HG02870 (cell line): Measurements from ENCODE around the gene NT5C3A.
"Not testable (repeated sequence)": the region's sequence is repeated elsewhere in the genome, so short reads cannot be mapped to it uniquely, and the experiment has no call there.

Experiments used
- ATAC-seq: cut with Tn5 transposase; IDR thresholded peaks from one replicate; pipeline ENCODE4 v1.9.1; 2021; ENCODE audit warnings: mild to moderate bottlenecking, moderate library complexity; ENCODE audit not compliant: unreplicated experiment

Gene NT5C3A

DNA sequence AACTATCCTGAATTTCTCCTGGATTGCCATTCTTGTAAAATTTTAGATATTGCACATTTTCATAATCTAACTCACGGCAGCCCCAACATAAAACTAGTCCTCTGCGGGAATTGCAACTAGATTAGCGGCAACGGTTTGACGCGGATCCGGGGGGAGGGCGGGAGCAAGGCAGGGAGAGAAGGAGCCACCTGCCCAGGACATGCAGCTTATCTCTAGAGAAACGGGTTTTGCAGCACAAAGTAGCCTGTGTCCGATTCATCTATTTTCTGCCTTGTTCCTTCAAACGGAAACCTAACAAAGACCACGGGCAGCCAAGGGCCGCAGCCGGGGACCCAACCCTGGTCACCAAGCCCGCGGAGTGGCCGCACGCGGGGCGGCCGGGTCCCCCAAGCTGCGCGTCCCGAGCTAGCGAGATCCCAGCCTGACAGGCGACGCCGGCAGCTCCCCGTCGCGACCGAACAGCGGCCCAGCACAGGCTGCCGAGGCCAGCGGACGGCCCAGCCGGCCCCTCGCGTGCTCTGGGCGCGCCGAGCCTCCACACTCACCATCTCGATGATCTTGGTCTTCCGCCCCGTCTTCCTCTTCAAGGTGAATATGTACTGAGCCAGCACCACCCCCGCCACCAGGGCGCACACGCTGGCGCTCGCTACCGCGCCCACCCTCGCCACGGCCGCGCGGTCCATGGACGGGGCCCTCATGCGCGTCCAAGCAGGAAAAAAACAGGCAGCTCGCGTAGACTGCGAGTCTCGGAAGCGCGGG, at the start of gene NT5C3A:
Gene NT5C3A, minus strand, starts transcription at position 754 of the 759 bp plus-strand sequence. Its CDS starts 71 bp downstream, at position 683.
- peak; percentile 14 for ATAC-seq

DNA sequence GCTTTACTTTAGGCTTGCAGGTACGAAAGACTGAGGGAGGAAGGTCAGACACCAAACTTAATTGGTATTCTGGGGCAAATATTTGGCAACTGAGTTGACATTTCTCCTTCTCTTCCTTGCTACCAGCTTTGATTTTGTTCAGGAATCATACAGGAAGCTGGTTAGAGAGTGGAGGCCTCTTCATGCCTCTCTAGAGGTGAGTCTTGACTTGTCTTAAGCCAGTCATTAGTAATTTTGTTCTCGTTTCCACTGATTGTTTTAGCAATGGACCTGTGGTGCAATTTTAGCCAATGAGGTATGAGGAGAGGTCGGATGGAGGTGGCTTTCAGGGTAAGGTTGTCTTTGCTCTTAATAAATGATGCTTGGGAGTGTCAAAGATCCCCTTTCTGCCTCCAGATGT, 49.0 kb upstream of the NT5C3A start:
- ATAC-seq = no peak

DNA sequence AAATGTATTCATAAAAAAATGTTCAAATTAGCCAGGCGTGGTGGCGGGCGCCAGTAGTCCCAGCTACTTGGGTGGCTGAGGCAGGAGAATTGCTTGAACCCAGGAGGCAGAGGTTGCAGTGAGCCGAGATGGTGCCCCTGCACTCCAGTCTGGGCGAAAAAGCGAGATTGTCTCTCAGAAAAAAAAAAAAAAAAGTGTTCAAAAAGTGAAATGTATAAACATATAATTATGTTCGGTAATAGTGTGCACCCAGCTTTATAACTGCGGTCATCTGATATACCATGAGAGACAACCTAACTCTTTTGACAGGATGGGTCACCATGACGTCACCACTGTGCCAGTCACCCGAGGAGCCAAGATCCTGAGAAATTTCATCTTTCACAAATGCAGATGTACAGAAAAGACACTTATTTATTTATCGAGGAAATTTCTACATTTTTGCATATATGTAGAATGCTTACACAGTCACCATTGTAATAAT, 47.2 kb upstream of the NT5C3A start:
- no peak for ATAC-seq

DNA sequence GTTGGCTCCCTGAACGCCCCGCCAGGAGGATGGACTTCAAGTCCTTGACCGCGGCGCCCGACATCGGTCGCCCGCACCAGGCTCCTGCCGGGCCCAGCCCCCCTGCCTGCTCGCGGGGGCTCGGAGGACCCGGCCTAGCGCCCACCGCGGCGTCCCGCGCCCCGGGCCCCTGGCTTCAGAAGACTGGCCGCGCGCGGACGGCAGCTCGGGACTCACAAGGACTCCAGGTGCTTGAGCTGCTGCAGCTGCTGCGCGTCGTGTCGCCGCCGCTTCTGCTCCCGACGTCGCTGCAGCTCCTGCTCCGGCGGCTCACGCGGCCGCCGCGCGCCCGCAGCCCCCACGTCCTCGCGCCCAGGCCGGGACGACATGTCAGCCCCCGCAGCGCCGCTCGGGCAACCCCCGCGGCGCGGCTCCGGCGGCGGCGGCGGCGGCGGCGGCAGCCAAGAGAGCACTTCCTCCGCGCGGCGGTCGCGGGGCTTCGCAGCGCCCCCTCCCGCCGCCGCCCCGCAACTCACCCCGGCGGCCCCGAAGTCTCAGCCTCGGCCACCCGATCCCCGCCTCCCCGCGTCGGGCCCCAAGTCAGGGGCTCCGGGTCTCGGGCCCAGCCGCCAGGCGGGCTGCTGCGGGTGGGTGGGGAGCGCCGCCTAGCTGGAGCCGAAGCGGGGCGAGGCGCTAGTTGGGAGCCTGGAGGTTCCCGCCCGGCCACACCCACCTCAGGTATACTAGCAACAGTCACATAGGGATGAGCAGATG, 46.6 kb upstream of the NT5C3A start, which contains the start of gene RP9:
Gene RP9, minus strand, starts transcription at position 400 of the 753 bp plus-strand sequence. Its CDS starts 32 bp downstream, at position 368.
- peak; percentile 76 for ATAC-seq

DNA sequence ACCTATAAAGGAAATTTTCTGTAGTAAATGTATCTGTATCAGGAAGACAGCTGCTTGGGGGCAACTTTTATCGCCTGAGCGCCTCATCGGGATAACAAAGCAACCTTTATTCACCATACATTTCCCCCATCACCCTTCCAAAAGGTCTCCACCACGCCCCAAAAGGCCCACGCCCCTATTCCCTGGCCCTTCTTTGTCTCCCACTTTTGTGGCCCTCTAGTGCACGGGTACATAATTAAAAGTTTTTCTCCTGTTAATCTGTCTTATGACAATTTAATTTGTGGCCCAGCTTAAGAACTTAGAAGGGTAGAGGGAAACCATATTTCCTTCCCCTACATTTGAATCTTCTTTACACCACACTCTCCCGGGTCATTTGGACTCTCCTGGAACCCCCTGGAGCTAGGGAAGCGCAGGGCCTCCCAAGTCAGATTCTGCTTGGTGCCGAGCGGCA, 46.0 kb upstream of the NT5C3A start:
- peak; percentile 19 for ATAC-seq

DNA sequence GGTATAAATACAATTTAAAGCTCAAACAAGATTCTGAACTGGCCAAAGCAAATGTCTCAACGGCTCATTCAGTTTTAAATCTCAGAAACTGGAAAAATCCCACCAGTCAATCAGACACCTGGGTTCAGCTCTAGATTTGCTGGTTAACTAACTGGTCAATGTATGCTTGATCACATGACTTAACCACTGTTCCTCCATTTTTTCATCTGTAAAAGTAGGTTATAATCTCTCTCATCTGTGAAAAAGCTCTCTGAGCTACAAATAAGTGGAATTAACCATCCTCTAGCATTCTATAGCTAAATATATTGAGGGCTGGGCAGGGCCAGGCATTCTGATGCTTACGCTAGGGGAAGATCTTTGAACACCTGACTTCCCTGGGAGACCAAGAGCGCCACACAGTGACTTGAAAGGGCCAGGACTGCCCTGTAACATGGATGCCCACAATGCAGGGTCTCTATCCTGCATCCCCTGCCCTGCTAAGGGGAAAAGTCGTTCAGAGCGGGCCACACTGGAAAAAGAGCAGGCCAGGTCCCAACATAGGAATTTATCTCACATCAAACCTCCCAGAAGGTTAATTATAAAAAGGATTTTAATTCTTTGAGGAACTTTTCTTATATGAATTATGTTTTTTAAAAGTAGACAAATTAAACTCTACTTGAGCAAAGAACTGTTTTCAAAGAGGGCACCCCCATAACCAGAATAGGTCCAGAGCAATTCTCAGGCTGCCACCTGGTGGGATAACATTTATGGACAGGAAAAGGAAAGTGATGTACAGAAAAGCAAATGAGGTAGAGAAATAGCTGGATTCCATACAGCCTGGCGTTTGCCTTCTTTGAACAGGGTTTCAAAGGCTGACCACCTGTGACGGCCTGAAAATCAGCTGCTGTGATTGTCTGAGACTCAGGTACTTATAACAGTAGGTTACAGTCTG, 44.8 kb upstream of the NT5C3A start:
- peak; percentile 27 for ATAC-seq

DNA sequence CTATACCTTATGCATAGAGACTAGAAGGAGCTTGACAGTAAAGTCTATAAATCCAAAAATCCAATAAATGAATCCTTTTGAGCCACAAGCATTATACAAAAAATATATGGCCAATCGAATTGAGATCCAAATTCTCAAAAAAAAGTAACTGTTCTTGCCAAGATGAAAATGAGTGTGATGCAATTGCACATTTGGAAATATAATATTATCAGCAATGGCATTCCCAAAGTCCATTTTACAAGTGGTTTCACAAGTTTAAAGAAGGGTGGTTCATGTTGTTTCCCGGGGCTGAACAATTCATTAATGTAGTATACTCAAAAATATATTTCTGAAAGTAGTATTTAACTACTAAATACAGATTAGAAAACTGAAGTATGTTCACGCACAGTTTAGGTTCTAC, 39.3 kb upstream of the NT5C3A start:
- no peak for ATAC-seq

DNA sequence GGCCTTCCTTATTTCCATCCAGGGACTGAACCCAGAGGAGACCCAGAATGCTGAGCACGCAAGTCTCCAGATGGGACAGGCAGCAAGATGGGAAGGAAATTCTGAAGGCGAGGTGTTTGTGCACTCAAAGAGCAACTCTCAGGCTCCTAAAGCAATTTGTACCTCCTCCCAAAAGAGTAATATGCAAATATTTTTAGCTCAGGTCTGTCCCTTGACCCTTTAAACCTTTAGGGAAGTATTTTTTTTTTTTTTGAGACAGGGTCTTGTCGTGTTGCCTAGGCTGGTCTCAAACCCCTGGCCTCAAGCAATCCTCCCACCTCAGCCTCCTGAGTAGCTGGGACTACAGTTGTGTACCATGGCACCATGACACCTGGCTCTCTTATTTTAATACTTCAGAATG, 38.2 kb upstream of the NT5C3A start:
- ATAC-seq = no peak

DNA sequence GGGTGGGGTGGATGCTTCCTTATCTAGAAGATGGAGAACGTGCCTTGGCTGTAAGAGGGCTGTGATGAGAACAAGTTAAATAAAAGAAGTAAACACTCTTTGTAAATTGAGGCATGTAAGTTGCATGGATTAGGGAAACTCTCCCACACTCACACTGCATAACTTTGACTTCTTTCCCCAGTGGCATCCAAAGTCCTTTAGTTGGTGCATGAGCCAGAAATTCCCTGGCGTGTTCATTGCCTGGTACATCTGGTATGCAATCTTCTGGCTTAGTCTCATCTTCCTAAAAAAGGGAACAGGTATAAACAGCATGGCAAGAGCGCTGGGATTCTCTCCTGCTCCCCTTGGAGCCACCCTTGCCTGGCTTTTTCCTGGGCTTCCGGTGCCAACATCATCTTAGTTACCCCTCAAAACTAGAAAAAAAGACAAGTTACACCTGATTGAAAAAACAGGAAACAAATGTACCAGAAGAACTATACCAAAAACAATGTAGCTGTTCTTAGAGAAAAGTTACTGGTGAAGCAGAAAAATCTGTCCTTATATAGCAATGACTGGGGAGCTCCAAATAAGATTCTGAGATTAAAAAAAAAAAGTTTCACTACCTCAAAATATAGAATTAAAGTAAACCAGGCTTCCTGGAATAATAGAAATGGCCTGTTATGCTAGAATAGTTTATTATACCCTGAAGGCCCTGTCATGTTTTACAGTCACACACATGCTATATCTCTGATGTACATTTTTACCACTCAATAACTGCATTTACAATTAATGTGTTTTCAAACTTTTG, 36.8 kb upstream of the NT5C3A start:
- ATAC-seq = no peak

DNA sequence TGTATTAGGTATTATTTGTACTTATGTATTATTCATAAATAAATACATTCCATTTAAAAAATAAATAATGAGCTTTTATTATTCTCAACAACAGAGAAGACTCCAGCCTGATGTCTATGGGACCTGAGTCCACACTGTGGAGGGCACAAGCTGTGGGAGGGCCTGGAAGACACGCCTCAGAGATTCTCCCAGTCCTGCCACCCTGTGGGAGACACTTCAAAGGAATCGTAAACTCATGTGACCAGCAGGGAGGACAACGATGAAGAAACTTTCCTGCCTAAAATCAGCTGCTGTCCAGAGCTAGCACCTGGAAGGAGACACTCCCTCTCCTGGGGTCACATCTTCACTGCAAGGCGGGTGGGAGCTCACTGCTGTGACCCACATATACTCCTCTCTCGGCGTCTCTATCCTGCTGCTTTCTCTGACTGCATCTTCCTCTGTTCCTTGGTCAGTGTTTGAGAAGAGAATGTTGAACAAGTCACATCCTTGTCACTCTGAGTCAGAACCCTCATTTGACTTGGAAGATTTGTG, 32.2 kb upstream of the NT5C3A start:
- not testable (repeated sequence) for ATAC-seq

DNA sequence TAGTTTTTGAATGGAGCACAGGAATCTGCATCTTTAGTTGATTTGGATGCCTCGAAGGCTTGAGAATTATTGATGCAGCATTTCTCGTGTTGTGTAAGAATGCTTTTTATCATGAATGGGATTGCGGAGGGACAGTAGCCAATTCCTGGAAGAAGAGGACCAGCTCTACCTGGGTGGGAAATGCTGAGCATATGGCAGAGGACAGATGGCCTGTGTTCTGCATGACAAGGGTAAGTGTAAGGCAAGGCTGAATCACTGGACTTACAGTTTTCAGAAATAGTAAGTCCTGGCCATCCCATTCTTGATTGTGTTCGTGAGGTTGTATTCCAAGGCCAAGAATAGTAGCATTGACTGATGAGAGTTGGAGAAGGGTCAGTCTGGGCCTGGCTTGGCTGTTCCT, 30.7 kb upstream of the NT5C3A start:
- ATAC-seq = no peak

DNA sequence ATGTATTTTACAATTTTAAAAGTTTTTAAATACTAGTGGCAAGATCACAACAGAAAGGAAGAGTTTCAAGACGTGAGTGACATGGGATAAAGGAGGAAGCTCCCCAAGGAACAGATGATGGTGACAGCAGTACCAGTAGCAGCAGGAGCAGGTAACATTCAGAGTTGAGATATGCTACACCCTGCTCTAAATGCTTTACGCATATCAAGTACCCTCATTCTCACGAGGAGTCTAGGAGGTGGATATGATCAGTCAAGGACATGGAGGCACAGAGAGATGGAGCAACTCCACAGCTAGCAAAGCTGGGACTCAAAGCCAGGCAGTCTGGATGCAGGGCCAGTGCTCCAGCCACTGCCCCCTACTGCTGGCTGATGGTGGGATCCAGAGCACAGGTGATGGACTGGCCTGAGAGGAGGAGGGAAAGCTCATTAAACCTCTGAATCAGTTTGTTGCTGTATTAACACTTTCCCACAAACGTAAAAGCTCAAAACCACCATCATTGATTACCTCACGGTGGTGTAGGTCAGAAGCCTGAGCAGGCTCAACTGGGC, 29.1 kb upstream of the NT5C3A start:
- ATAC-seq = no peak

DNA sequence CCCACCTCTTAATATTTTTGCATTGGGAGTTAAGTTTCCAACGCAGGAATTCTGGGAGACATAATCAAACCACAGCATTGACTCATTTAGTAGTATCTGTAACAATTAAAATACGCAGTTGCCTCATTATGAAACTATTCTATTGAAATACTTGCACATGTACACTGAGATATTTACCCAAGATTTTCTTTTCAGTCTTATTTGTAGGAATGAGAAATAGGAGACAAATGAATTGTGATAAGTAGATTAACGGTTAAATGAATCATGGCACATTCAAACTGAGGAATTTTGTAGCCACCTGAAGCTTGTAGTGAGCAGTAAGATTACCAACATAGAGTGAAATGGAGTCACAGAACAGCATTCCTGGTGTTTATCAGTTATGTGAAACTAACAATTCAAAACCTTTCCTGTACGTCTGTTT, 28.5 kb upstream of the NT5C3A start:
- ATAC-seq = no peak

DNA sequence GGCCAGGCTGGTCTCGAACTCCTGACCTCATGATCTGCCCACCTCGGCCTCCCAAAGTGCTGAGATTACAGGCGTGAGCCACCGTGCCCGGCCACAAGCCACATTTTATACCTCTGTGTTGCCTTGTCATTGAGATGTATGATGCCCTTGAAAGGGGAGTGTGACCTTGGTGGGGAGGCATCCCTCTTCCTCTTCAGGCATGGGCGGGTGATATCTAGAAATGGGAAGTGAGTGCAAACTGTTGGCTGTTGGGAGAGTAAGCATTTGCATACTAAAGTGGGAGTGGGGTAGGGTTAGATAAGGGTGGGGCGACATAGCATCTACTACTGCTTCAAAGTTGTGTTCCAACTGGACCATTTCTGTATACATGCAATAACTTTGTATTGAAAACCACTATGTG, 26.6 kb upstream of the NT5C3A start:
- no peak for ATAC-seq

DNA sequence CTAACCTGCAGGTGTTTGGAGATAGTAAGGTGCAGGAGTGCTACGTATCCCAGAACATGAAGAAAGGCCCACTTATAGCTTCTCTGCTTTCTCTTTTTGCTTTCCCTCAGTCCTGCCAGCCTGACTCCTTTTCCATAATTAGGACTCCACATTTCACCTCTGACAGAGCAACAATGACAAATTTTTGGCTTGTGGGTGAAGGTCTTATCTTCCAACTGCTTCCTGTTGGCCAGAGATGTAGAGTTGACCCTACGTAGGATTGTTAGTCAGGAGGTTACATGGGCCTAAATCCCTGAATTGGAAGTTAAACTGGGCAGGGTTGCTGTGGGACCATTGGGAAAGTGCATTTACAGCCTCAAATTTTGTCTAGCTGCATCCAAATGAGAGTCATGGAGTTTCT, 25.3 kb upstream of the NT5C3A start:
- ATAC-seq = no peak

DNA sequence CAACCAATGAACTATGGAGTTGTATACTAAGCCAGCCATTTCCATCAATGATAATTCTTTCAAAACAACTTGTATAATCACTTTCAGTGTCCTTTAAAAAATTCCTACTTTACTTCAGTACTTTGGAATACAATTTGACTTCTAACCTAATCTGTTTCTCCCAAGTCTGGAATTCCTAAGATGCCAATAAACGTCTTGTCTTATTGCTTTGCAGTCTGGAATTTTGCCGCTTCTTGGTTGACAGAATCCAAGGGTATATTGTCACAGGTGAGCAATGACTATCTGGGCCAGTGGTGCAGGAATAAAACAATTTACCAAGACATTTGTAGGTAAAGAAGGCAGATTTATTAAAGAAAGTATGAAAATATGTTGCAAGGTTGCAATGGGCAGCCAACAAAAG, 24.8 kb upstream of the NT5C3A start:
- ATAC-seq = no peak

DNA sequence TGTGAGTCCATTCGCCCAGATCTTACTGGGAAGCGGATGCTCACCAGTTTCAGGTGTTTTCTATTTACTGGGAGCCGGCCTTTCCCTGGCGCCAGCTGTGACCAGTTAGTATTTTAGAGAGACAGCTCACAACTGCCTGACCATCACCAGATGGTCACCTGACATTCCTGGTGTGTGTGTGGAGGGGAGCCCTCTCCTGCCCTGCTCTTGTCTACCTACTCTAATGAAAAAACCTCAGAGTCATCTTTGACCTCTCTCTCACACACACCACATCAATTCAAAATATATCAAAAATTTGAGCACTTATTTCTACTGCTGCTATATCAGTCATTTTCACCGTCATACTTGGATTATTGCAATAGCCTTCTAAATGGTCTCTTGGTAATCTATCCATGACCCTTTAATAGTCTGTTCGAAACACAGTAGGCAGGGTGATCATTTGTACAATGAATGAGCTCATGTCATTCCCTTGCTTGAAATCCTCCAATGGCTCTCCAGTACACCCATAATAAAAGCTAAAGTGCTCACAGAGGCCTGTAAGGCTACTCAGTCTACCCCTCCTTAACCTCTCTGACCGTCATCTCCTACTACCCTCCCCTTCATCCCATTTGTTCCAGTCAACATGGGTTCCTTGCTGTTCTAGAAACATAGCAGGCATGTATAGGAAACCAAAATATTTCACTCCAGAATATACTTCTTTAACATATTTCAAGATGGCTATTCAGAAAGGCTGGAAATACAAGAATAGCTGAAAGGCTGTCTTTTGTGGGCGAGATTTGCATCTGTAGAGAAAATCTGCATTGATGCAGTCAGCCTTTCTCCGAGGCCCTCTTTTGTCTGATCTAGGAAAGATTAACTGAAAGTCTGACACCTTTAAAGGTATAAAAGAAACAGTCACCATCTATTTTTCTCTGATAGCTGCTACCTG, 17.5 kb upstream of the NT5C3A start:
- no peak for ATAC-seq

DNA sequence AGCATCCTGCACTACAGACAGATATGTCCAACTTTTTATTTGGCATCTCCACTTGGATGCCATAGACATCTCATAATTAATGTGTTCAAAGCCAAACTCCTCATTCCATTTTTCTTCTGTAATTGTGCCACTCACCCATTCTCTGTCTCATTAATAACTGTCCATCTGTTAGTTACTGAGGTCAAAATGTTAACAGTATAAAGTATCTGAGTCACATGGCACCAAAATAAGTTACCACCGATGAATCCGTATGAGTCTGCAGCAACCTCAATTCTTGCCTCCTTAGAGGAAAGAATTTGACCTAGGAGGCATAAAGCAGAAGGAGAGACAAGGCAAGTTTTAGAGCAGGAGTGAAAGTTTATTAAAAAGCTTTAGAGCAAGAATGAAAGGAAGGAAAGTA, 16.5 kb upstream of the NT5C3A start:
- no peak for ATAC-seq
